Astrocyte of the cerebellum (primary cell): ENCODE results near the gene MAP2K1.
A peak's percentile ranks its signal among the peaks of the same experiment; 100 is the strongest.
"Not testable (repeated sequence)": the region's sequence is repeated elsewhere in the genome, so short reads cannot be mapped to it uniquely, and the experiment has no call there.

ENCODE experiments used
- DNase-seq: peaks from one replicate; pipeline ENCODE4 v3.0.0-alpha.2; 2011; ENCODE audit warnings: low read depth
- H3K4me3 ChIP-seq: 2 replicates; pipeline ENCODE4 v1.5.1; 2011; ENCODE audit warnings: mild to moderate bottlenecking, low read depth, low read length, moderate library complexity
- in situ Hi-C: cut with HindIII; loops from 2 replicates; pipeline ENCODE4 v1.10.0; 2017; ENCODE audit warnings: low sequenced_read_pairs
- TF ChIP-seq, protein P1 (sequence below): IDR thresholded peaks from 2 replicates; pipeline ENCODE4 v1.5.1; 2012; ENCODE audit warnings: low read length, low read depth, moderate library complexity, mild to moderate bottlenecking; ENCODE audit errors: missing control alignments

Gene MAP2K1

DNA sequence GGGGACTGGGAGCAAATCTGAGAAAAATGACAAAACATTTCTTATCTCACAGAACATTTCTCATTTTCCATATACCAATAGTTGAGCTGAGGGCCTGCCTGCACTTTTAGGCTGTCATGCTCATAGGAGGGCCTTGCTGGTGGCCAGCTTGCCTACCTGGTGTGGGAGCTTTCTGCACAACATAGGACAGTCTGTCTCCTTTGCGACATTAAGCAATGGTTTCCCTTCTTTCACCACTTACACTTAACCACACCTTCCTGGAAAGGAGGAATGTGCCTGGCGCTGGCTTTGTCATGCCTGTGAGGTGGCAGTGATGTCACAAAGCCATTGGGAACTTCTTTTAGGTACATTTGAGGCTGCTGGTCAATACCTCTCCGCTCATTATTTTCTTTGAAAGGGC lies 105.1 kb downstream of the MAP2K1 start:
- no peak for DNase-seq
- H3K4me3 ChIP-seq = no peak overlapping the region
- TF ChIP-seq, protein P1, sequence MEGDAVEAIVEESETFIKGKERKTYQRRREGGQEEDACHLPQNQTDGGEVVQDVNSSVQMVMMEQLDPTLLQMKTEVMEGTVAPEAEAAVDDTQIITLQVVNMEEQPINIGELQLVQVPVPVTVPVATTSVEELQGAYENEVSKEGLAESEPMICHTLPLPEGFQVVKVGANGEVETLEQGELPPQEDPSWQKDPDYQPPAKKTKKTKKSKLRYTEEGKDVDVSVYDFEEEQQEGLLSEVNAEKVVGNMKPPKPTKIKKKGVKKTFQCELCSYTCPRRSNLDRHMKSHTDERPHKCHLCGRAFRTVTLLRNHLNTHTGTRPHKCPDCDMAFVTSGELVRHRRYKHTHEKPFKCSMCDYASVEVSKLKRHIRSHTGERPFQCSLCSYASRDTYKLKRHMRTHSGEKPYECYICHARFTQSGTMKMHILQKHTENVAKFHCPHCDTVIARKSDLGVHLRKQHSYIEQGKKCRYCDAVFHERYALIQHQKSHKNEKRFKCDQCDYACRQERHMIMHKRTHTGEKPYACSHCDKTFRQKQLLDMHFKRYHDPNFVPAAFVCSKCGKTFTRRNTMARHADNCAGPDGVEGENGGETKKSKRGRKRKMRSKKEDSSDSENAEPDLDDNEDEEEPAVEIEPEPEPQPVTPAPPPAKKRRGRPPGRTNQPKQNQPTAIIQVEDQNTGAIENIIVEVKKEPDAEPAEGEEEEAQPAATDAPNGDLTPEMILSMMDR = no peak
- in situ Hi-C loops = no loop called here

DNA sequence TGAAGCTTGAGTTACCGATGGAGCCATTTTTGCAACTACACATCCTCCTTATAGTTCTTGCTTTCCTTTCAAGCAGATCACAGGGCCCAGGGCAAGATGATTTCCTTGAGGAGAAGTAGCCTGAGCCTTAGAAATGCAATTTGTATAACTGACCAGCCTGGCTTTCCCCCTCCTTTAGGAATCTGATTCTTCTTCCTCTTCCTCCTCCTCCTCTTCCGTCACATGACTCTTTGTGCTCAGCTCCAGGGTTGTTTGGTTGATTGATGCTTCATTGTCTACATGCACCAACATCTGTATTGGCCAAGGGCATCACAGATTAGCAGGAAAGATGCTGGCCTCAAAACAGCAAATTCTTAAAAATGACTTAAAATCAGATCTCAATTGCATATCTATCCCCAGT lies 107.5 kb downstream of the MAP2K1 start:
- in situ Hi-C loops = no loop called here
- no peak overlapping the region for H3K4me3 ChIP-seq
- DNase-seq = no peak
- TF ChIP-seq, protein P1 = no peak

DNA sequence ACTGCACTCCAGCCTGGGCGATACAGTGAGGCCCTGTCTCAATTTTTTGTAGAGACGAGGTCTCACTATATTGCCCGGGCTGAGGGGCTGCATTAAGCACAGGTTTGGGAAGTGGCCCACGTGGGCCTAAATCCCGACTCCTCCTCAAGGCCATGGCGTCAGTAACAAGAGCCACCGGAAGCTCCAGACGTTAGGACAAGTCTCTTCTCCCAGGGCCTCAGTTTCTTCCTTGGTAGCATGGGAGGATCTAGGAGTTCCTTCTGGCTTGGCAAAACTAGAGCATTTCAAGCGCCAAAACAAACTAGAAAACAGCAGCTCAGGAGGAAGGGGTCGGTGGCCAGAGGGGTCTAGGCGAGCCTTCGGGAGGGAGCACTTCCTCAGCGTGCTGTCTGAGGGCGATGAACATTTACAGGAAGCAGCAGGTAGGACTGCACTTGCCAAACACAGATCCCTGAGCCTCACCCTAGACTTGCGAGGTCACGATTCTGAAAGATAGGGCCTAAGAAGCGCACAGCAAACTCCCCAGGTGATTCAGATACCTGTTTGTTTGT lies 110.3 kb downstream of the MAP2K1 start:
- in situ Hi-C loops = no loop called here
- TF ChIP-seq, protein P1 = no peak

GRCh38 chr15:66497502-66498455 lies 111.1 kb downstream of the MAP2K1 start, which contains the start of gene SNAPC5:
SNAPC5 (minus strand) TSS chr15:66497762; CDS start chr15:66497731, 31 bp downstream.
- TF ChIP-seq, protein P1 = peak; percentile 94
- in situ Hi-C loops = no loop called here
- H3K4me3 ChIP-seq = peak within 1 kb of the TSS; percentile 90
- peak; percentile 88 for DNase-seq

More for the DNA sequence above, 110.3 kb downstream of the MAP2K1 start:
- DNase-seq = no peak
- H3K4me3 ChIP-seq = peak overlapping the region; percentile 90

DNA sequence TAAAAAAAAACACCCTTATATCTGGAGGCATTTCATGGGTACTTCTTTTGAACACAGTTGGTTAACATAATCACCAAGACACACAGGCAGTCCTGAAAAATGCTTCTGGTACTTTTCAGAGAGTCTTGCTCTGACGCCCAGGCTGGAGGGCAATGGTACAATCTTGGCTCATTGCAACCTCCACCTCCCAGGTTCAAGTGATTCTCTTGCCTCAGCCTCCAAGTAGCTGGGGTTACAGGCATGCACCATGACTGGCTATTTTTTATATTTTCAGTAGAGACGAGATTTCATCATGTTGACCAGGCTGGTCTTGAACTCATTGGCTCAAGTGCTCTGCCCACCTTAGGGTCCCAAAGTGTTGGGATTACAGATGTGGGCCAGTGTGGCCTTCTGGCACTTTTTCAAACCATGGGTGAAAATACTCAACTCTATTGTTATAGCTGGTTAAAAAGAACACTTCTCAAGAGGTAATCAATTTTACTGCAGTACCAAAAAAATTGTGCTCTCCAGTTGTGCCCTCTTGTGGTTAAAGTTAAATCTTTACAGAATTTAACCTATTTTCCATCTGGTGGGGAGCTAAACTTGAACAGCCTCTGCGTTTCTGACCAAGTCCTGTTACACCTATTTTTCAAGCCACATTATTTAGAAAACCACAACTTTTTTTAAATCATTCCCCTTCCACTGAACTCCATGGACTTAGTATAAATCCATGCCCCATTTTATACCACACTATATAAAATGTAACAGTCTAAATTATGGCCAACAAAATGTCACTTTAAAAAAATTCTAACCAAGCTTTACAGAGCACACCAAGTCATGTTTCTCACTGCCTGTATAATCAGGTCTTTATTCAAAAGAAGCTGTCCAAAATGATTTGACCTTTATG lies 112.0 kb downstream of the MAP2K1 start:
- in situ Hi-C loops = no loop called here
- DNase-seq = no peak
- H3K4me3 ChIP-seq = no peak overlapping the region
- TF ChIP-seq, protein P1 = peak; percentile 14

DNA sequence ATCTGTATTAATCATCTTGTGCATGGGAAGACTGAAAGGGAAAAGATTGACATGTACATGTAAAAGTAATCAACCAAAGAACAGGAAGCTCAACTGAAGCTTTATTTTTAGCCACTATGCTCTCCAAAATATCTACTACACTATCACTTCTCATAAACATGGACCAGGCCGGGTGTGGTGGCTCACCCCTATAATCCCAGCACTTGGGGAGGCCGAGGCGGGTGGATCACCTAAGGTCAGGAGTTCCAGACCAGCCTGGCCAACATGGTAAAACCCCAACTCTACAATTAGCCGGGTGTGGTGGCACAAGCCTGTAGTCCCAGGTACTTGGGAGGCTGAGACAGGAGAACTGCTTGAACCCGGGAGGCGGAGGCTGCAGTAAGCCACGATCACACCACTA lies 113.6 kb downstream of the MAP2K1 start:
- DNase-seq, H3K4me3 ChIP-seq: not testable (repeated sequence)
- in situ Hi-C loops = loop anchor here (5.0 kb wide), 1 partner anchor 77 kb away; no protein-coding TSS in a partner anchor
